DND-41 (cell line): ENCODE results near the gene ZPR1.

ENCODE experiments used
- ATAC-seq: fragments of 200-7000 bp; cut with Tn5 transposase; 3 replicates; pipeline ENCODE4 v1.9.1; 2021; ENCODE audit warnings: low read depth; ENCODE audit not compliant: insufficient read depth
- DNase-seq: peaks from one replicate; pipeline ENCODE4 v3.0.0-alpha.2; 2020
- H2AFZ ChIP-seq: 2 replicates; pipeline ENCODE4 v1.6.0; 2012; ENCODE audit warnings: low read depth, low read length
- H3K27ac ChIP-seq: 2 replicates; pipeline ENCODE4 v1.5.1; 2012; ENCODE audit warnings: low read length, inconsistent platforms
- H3K27me3 ChIP-seq: fragments of 200-600 bp; sonication (generic); 2 replicates; pipeline ENCODE4 v1.6.0; 2012; ENCODE audit warnings: low read length, mild to moderate bottlenecking, inconsistent platforms; ENCODE audit not compliant: insufficient read depth, poor library complexity
- H3K36me3 ChIP-seq: 2 replicates; pipeline ENCODE4 v1.5.1; 2012; ENCODE audit warnings: low read length, inconsistent platforms; ENCODE audit not compliant: insufficient read depth
- H3K4me1 ChIP-seq: 2 replicates; pipeline ENCODE4 v1.5.1; 2012; ENCODE audit warnings: mild to moderate bottlenecking, low read length; ENCODE audit not compliant: insufficient read depth
- H3K4me2 ChIP-seq: 2 replicates; pipeline ENCODE4 v1.6.0; 2012; ENCODE audit warnings: mild to moderate bottlenecking, moderate library complexity, low read length, inconsistent platforms; ENCODE audit not compliant: insufficient read depth
- H3K4me3 ChIP-seq, 2 experiments: fragments of 200-600 bp in 1 of 2; shearing (Covaris generic) in 1 of 2; 2 replicates each; pipeline ENCODE4 v1.5.1; 2012 to 2016; ENCODE audit warnings: inconsistent platforms in 2 of 2, low read length in 2 of 2, mild to moderate bottlenecking in 2 of 2, low read depth in 1 of 2, moderate library complexity in 1 of 2
- H3K79me2 ChIP-seq: 2 replicates; pipeline ENCODE4 v1.6.0; 2012; ENCODE audit warnings: low read length, inconsistent platforms; ENCODE audit not compliant: insufficient read depth
- H3K9ac ChIP-seq: 2 replicates; pipeline ENCODE4 v1.6.0; 2012; ENCODE audit warnings: low read depth, mild to moderate bottlenecking, inconsistent platforms, low read length, moderate library complexity
- H3K9me3 ChIP-seq: 2 replicates; pipeline ENCODE4 v1.5.1; 2012; ENCODE audit warnings: low read length, moderate library complexity, mild to moderate bottlenecking, inconsistent platforms; ENCODE audit not compliant: insufficient read depth, severe bottlenecking
- H4K20me1 ChIP-seq: 2 replicates; pipeline ENCODE4 v1.6.0; 2012; ENCODE audit warnings: low read length; ENCODE audit not compliant: insufficient read depth
- CTCF ChIP-seq: IDR thresholded peaks from 2 replicates; pipeline ENCODE4 v1.5.1; 2012; ENCODE audit warnings: borderline replicate concordance, low read length, moderate library complexity, mild to moderate bottlenecking; ENCODE audit not compliant: poor library complexity, severe bottlenecking; ENCODE audit errors: extremely low read depth
- EZH2 ChIP-seq: IDR thresholded peaks from 3 replicates; pipeline ENCODE4 v1.6.1; 2012; ENCODE audit warnings: borderline replicate concordance, low read depth, mild to moderate bottlenecking, moderate library complexity, low read length, inconsistent platforms; ENCODE audit not compliant: severe bottlenecking

ZPR1 gene

DNA sequence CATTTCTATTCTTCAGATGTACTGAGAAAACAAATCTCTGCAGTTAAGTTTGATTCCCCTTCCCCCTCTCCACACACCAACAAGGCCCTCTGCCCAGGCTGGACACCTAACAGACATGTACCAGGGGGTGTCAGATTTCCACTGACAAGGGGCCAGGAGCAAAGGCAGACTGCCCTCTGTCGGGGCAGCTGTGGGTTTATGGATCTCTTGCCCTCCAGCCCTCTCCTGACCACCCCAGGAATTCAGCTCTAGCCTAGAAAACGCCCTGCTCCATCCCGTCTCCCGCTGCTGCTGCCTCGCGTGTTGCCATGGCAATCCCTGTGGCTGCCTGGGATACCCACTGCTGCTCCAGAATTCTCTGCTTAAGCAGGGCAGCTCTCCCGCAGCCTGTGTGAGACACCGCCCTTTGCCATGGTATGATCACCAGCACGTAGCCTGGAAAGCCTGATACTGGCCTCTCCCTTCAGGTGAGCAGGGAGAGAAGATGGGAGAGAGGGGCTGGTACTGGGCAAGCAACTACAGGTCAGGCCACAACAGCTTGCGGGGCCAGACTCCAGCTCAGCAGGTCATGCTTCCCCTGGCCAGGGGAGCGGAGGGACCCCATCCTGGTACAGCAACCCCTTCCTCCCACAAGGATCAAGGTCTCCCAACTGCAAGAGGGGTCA is 56.6 kb downstream of the ZPR1 start:
- no peak for DNase-seq
- H3K9ac ChIP-seq: no peak overlapping the region

DNA sequence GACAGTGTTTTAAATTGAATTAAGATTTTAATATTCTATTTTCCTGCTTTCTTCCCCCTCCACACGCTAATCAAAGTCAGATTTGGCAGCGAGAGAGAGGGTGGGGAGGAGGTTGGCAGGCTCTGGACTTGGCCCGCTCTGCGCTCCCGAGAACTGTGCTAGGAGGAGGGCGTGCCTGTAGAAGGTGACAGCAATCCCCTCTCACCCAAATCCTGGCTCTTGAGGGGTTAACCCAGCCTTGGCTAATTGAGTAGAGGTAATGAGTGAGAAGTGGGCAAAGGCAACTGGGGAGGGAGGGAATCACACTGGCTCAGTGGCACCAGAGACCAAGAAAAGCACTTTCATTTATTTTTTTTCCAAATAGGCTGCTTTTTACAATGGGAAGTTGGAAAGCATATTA is 57.2 kb downstream of the ZPR1 start:
- no peak for DNase-seq
- Histone ChIP-seq H4K20me1 (no peaks in the 10 kb centered on the region), H3K4me2 (no peak overlapping the region), H3K79me2 (no peaks in the 10 kb centered on the region), H3K27ac (no peak overlapping the region), H3K9ac (no peak overlapping the region), H3K27me3 (peaks cover 20% of the 10 kb centered on the region), H2AFZ (no peak overlapping the region), H3K36me3 (no peaks in the 10 kb centered on the region), H3K4me3 (no peak overlapping the region), H3K9me3 (no peaks in the 10 kb centered on the region), H3K4me1 (no peaks in the 10 kb centered on the region)
- TF ChIP-seq EZH2: no peak
- no peak for TF ChIP-seq CTCF
- no peak for ATAC-seq

More for the DNA sequence above, 56.6 kb downstream of the ZPR1 start:
- Histone ChIP-seq H2AFZ (no peak overlapping the region), H4K20me1 (no peaks in the 10 kb centered on the region), H3K4me1 (no peaks in the 10 kb centered on the region), H3K79me2 (no peaks in the 10 kb centered on the region), H3K9me3 (no peaks in the 10 kb centered on the region), H3K4me2 (no peak overlapping the region), H3K36me3 (no peaks in the 10 kb centered on the region), H3K4me3 (no peak overlapping the region), H3K27me3 (peaks cover 16% of the 10 kb centered on the region), H3K27ac (no peak overlapping the region)
- no peak for ATAC-seq
- no peak for TF ChIP-seq EZH2
- TF ChIP-seq CTCF: no peak

DNA sequence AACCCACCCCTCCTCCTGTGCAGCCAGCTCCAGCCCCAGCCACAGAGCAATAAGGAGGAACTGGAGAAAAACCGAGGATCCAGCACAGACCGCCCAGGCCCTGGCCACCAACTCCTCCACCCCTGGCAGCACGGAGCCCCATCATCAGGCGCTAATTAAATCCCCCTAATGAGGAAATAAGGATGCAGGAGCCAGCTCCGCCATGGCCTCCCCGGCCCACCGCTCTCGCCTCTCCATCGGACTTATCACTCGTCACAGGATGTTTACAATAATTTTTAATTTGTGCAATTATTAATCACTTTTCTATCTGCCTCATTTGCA is 57.6 kb downstream of the ZPR1 start:
- DNase-seq: no peak
- no peak overlapping the region for H3K27ac ChIP-seq
- no peaks in the 10 kb centered on the region for H3K36me3 ChIP-seq
- no peaks in the 10 kb centered on the region for H3K9me3 ChIP-seq
- no peaks in the 10 kb centered on the region for H4K20me1 ChIP-seq
- no peak overlapping the region for H2AFZ ChIP-seq
- no peaks in the 10 kb centered on the region for H3K79me2 ChIP-seq
- peaks cover 20% of the 10 kb centered on the region for H3K27me3 ChIP-seq
- no peak for ATAC-seq
- H3K9ac ChIP-seq: no peak overlapping the region
- H3K4me1 ChIP-seq: no peaks in the 10 kb centered on the region
- H3K4me2 ChIP-seq: no peak overlapping the region
- no peak overlapping the region for H3K4me3 ChIP-seq
- no peak for TF ChIP-seq EZH2
- TF ChIP-seq CTCF: no peak
